Muscle layer of duodenum (tissue), 2 donors: ENCODE data around the gene PPP3CA.

ENCODE experiments used
- H3K27ac ChIP-seq: one replicate; pipeline ENCODE4 v1.7.0; 2013; ENCODE audit warnings: mild to moderate bottlenecking, low read length
- H3K27me3 ChIP-seq: one replicate; pipeline ENCODE4 v1.7.0; 2013; ENCODE audit warnings: low read depth, mild to moderate bottlenecking, control low read depth, low read length
- H3K36me3 ChIP-seq, 2 donors: one replicate each; pipeline ENCODE4 v1.7.0; 2013; ENCODE audit warnings: low read length in 2 of 2, control low read depth in 1 of 2, mild to moderate bottlenecking in 1 of 2; ENCODE audit not compliant: insufficient read depth in 2 of 2, control insufficient read depth in 1 of 2
- H3K4me1 ChIP-seq, 2 donors: one replicate each; pipeline ENCODE4 v1.7.0; 2013; ENCODE audit warnings: low read length in 2 of 2, mild to moderate bottlenecking in 2 of 2, control low read depth in 1 of 2, moderate library complexity in 1 of 2; ENCODE audit not compliant: insufficient read depth in 2 of 2, control insufficient read depth in 1 of 2
- H3K4me3 ChIP-seq, 2 donors: one replicate each; pipeline ENCODE4 v1.7.0; 2013; ENCODE audit warnings: low read length in 2 of 2, low read depth in 1 of 2, mild to moderate bottlenecking in 1 of 2
- H3K9me3 ChIP-seq, 2 donors: one replicate each; pipeline ENCODE4 v1.7.0; 2013; ENCODE audit warnings: low read length in 2 of 2, control low read depth in 1 of 2, mild to moderate bottlenecking in 1 of 2; ENCODE audit not compliant: control insufficient read depth in 1 of 2
- donor health status: healthy.

The PPP3CA gene

GRCh38 chr4:101348367-101348827 lies 1.1 kb upstream of the PPP3CA start:
- Histone ChIP-seq H3K36me3 (peaks cover 0 to 4% of the 10 kb centered on the region in 2 donors), H3K4me1 (peaks cover 10 to 18% of the 10 kb centered on the region in 2 donors), H3K9me3 (no peaks in the 10 kb centered on the region), H3K4me3 (peak overlapping the region; percentile 85 to 89), H3K27me3 (no peaks in the 10 kb centered on the region), H3K27ac (peak overlapping the region; percentile 91)

DNA sequence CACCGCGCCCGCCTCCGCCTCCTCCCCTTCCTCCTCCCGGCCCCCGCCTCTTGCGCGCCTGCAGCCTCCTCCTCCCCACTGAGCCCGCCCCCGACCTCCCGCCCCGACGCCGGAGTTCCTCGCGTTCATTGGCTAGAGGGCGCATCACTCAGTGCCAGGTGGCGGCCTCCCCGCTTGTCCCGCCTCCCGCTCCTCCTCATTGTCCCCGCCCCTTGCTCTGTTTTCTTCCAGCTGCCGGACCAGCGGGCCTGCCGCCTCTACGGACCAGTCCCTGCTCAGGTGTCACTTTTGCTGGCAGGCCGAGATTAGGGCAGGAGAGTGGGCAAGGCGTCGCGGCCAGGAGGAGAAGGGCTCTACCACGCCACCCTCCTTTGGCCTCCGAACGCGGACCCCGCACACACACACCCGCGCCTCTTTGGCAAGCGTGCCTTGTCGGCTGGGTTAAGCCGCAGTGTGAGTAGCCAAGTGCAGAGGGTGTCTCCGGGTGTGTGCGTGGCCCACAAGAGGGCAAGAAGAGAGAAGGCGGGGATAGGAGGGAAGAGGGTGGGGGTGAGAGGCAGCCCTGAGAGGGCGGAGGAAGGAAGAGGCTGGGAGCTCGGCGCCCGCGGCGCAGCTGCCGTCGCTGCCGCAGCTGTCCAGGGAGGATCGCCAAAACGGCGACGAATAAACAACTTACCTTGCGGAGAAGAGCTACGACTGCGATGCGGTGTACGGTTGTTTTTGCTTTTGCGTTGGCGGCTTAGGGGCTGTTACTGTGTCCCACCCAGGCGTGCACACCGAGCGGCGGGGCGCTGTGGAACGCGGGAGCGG lies 436 bp upstream of the PPP3CA start:
- Histone ChIP-seq H3K9me3 (no peaks in the 10 kb centered on the region), H3K4me3 (peak overlapping the region; percentile 85 to 89), H3K36me3 (peaks cover 0 to 4% of the 10 kb centered on the region in 2 donors), H3K27ac (peak overlapping the region; percentile 91), H3K4me1 (peaks cover 11 to 18% of the 10 kb centered on the region in 2 donors), H3K27me3 (no peaks in the 10 kb centered on the region)

DNA sequence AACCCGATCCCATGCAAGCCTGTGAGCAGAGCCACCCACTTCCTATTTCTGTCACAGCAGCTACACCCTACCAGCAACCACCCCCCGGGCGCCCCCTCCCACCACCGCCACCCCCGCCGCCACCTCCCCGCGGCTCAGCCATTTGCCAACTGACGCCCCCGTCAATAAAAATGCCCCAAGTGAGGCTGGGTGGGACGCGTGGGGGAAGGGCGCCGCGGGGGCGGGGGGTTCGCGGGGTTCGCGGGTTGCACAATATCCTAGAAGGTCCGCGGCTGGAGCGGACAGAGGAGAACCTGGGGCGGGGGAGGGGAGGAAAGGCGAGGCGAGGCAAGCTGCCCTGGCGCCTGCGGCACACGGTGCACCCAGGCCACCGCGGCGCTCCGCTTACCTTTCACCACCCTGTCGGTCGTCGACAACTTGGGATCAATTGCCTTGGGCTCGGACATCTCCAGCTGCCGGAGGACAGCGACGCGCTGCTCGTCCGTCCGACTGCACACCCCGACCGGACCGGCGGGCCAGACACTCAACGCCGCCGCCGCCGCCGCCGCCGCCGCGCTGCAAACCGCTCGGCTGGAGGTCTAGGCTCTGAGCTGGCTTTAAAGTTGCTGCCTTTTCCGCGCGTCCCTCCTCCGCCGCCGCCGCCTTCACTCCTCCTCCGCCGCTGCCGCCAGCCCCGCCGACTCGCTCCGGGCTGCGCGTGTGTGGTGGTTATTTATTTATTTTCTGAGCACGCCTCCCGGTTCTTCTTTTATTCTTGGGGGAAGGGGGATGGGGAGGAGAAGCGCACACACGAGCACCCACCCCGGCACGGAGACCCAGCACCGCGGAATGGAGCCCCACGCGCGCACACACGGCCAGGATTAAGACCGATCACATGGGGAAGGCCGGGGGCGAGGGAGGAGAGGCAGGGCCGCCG lies 717 bp downstream of the PPP3CA start:
- H3K27me3 ChIP-seq: no peaks in the 10 kb centered on the region
- peaks cover 11 to 18% of the 10 kb centered on the region in 2 donors for H3K4me1 ChIP-seq
- peak overlapping the region; percentile 23 for H3K27ac ChIP-seq
- peak overlapping the region; percentile 48 to 85 for H3K4me3 ChIP-seq
- H3K9me3 ChIP-seq: no peaks in the 10 kb centered on the region
- peaks cover 0 to 4% of the 10 kb centered on the region in 2 donors for H3K36me3 ChIP-seq

GRCh38 chr4:101345596-101346350 lies 1.6 kb downstream of the PPP3CA start:
- no peaks in the 10 kb centered on the region for H3K9me3 ChIP-seq
- peak overlapping the region; percentile 85 to 92 for H3K4me3 ChIP-seq
- H3K4me1 ChIP-seq: peaks cover 11 to 18% of the 10 kb centered on the region in 2 donors
- peak overlapping the region; percentile 37 for H3K27ac ChIP-seq
- peaks cover 0 to 4% of the 10 kb centered on the region in 2 donors for H3K36me3 ChIP-seq
- H3K27me3 ChIP-seq: no peaks in the 10 kb centered on the region

GRCh38 chr4:101345271-101345595 lies 2.1 kb downstream of the PPP3CA start:
- Histone ChIP-seq H3K27me3 (no peaks in the 10 kb centered on the region), H3K4me1 (peaks cover 11 to 23% of the 10 kb centered on the region in 2 donors), H3K36me3 (peaks cover 0 to 4% of the 10 kb centered on the region in 2 donors), H3K27ac (peak overlapping the region; percentile 37), H3K9me3 (no peaks in the 10 kb centered on the region), H3K4me3 (peak overlapping the region; percentile 85 to 92)

DNA sequence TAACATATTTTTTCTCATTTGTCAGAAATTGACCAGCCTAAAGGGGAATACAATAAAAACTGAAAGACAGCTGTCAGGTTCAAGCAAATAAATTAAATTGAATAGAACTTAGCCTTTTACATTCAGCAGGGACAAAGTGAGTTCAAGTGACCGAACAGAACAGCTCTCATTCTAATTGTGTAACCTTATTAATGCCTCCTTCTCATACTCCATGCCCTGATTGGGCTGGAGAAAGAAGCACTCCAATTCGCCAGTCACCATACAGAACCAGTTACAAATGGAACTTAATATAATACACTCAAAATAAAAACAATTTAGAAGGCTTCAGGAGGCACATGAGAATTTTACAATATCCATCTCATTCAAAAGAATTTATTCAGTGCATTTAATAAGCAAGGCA lies 8.0 kb downstream of the PPP3CA start:
- no peaks in the 10 kb centered on the region for H3K27me3 ChIP-seq
- no peak overlapping the region for H3K27ac ChIP-seq
- no peaks in the 10 kb centered on the region for H3K9me3 ChIP-seq
- H3K36me3 ChIP-seq: no peaks in the 10 kb centered on the region
- H3K4me3 ChIP-seq: no peak overlapping the region
- H3K4me1 ChIP-seq: peaks cover 10 to 17% of the 10 kb centered on the region in 2 donors

- Histone ChIP-seq H3K27me3 (no peaks in the 10 kb centered on the region), H3K36me3 (no peaks in the 10 kb centered on the region), H3K27ac (no peak overlapping the region), H3K4me3 (no peak overlapping the region), H3K4me1 (peaks cover 5 to 15% of the 10 kb centered on the region in 2 donors), H3K9me3 (no peaks in the 10 kb centered on the region)
These were observed 9.6 kb downstream of the PPP3CA start for GRCh38 chr4:101337688-101338087.

DNA sequence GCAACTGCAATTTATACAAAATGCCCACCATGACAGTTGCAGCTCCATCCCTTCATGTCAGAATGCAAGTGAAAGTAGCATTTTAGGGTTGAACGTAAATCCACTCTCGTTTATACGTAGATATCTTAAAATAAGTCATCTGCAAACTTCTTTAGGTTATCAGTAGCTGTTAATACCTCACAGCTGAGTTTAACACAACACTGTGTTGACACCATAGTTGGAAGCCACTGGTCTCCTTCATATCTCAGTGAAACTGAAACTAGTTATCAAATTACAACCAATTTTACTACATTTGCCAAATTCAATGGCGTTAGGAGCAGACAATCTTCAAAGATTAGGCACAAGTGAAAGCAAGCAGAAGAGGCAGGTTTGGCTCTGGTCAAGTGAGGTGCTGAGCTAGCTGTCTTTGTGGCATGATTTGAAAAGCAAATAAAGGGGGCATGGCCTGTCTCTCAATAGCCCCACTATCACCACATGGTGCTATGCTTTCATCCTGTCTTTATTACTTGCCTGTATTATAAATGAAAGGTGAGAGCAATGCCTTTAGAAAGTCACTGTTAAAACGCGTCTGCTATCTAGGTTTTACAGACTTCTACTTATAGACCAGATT lies 12.3 kb downstream of the PPP3CA start:
- Histone ChIP-seq H3K4me3 (no peak overlapping the region), H3K27me3 (no peaks in the 10 kb centered on the region), H3K4me1 (peaks cover 5 to 10% of the 10 kb centered on the region in 2 donors), H3K27ac (no peak overlapping the region), H3K9me3 (no peaks in the 10 kb centered on the region), H3K36me3 (no peaks in the 10 kb centered on the region)

DNA sequence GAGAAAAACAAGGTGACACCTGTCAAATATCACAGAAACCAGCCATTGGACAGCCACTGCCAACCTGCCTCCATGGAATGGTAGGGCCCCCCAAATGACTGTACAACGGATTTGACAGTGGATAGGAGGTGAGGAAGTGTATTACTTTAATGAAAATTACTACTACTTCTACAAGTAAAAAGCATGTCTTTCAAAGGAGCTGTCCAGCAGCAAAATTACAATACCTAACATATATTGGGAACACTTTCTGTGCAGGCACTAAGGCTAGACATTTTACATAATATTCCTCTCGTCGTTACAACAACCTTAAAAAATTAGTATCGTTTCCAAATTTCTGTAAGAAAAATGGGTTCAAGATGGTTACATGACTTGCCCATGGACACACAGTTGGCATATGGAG lies 14.9 kb downstream of the PPP3CA start:
- H3K27me3 ChIP-seq: no peaks in the 10 kb centered on the region
- no peaks in the 10 kb centered on the region for H3K9me3 ChIP-seq
- no peak overlapping the region for H3K27ac ChIP-seq

GRCh38 chr4:101331017-101331416 lies 16.3 kb downstream of the PPP3CA start:
- peaks cover 0 to 10% of the 10 kb centered on the region in 2 donors for H3K4me1 ChIP-seq
- H3K9me3 ChIP-seq: no peaks in the 10 kb centered on the region
- H3K36me3 ChIP-seq: no peaks in the 10 kb centered on the region
- H3K27me3 ChIP-seq: no peaks in the 10 kb centered on the region
- H3K27ac ChIP-seq: no peak overlapping the region
- H3K4me3 ChIP-seq: no peak overlapping the region

More for the DNA sequence above, 14.9 kb downstream of the PPP3CA start:
- Histone ChIP-seq H3K4me1 (peaks cover 3 to 18% of the 10 kb centered on the region in 2 donors), H3K4me3 (no peak overlapping the region), H3K36me3 (no peaks in the 10 kb centered on the region)
